HepG2 (cell line): Measurements from ENCODE around the gene SCRT2. TPM values are rescaled to one million over a fixed set of nuclear protein-coding genes. Genes with fewer than 3 reads are reported as not detected.

Experiments used
- ATAC-seq: fragments of 200-7000 bp; cut with Tn5 transposase; 3 replicates; pipeline ENCODE4 v1.9.1; 2020; ENCODE audit warnings: mild to moderate bottlenecking, moderate library complexity
- BruUV-seq: library from RNA; stranded (reverse); fragments of 400-500 nt; replicated peaks from 2 replicates; lab custom pipeline; 2021; lab: Mats Ljungman, UMichigan
- CTCF ChIA-PET: fragments of 300-600 bp; formaldehyde crosslinking; extraction: SDS; loops from one replicate; lab custom pipeline; 2021; ENCODE audit warnings: low total read pairs, inconsistent platforms, low intra/inter-chr PET ratio; lab: Yijun Ruan, JAX
- POLR2A ChIA-PET: fragments of 350-600 bp; sonication (Branson Sonifier 250); formaldehyde crosslinking; loops from one replicate; lab custom pipeline; 2020; ENCODE audit warnings: antibody characterized with exemption, inconsistent platforms; lab: Yijun Ruan, JAX
- DNase-seq: peaks from one replicate; pipeline ENCODE4 v3.0.0-alpha.2; 2015; ENCODE audit warnings: low spot score
- FAIRE-seq: peaks from 3 replicates; lab custom pipeline; 2011; peaks lifted over from hg19 to GRCh38; lab: Jason Lieb, UNC
- H2AFZ ChIP-seq: one replicate; pipeline ENCODE4 v1.6.1; 2011; ENCODE audit warnings: low read length, inconsistent platforms
- H3K27ac ChIP-seq: fragments of 300-600 bp; 3 replicates; pipeline ENCODE4 v1.8.0; 2011; ENCODE audit warnings: mixed run types, mild to moderate bottlenecking, mixed read lengths, low read length, inconsistent platforms; ENCODE audit not compliant: insufficient read depth; ENCODE audit errors: extremely low read length
- H3K27me3 ChIP-seq, 2 experiments: fragments of 200-600 bp in 1 of 2; 2 replicates in 1 of 2; 3 replicates in 1 of 2; pipeline versions ENCODE4 v1.6.0 to v1.8.0; 2011; ENCODE audit warnings: low read length in 2 of 2, mild to moderate bottlenecking in 2 of 2, moderate library complexity in 2 of 2, inconsistent platforms in 1 of 2; ENCODE audit not compliant: insufficient read depth in 2 of 2, control insufficient read depth in 1 of 2
- H3K36me3 ChIP-seq, 2 experiments: fragments of 200-600 bp in 1 of 2; replicated peaks in 1 of 2; 2 replicates in 1 of 2; 3 replicates in 1 of 2; pipeline versions ENCODE4 v1.5.1 to v1.8.0; 2011; ENCODE audit warnings: low read length in 2 of 2, inconsistent platforms in 1 of 2; ENCODE audit not compliant: insufficient read depth in 2 of 2, control insufficient read depth in 1 of 2
- H3K4me1 ChIP-seq: 2 replicates; pipeline ENCODE4 v1.5.1; 2012; ENCODE audit warnings: low read length, inconsistent platforms; ENCODE audit not compliant: insufficient read depth
- H3K4me2 ChIP-seq: 2 replicates; pipeline ENCODE4 v1.6.0; 2011; ENCODE audit warnings: low read depth, low read length, inconsistent platforms
- H3K4me3 ChIP-seq, 3 experiments: fragments of 200-600 bp in 1 of 3; sonication (generic), shearing (Covaris generic) in 1 of 3; replicated peaks in 1 of 3; 2 replicates each; pipeline ENCODE4 v1.5.1; 2011 to 2016; ENCODE audit warnings: low read length in 3 of 3, inconsistent platforms in 2 of 3, low read depth in 2 of 3, mild to moderate bottlenecking in 2 of 3, control low read depth in 1 of 3, mixed read lengths in 1 of 3; ENCODE audit not compliant: insufficient read depth in 1 of 3
- H3K79me2 ChIP-seq: one replicate; pipeline ENCODE4 v1.6.1; 2011; ENCODE audit warnings: low read length, inconsistent platforms; ENCODE audit not compliant: insufficient read depth
- H3K9ac ChIP-seq: 2 replicates; pipeline ENCODE4 v1.6.0; 2011; ENCODE audit warnings: mild to moderate bottlenecking, low read depth, low read length, inconsistent platforms; ENCODE audit not compliant: insufficient read depth
- H3K9me3 ChIP-seq: 2 replicates; pipeline ENCODE4 v1.5.1; 2012; ENCODE audit warnings: mild to moderate bottlenecking, low read length
- H4K20me1 ChIP-seq: 2 replicates; pipeline ENCODE4 v1.6.0; 2011; ENCODE audit warnings: inconsistent platforms, mild to moderate bottlenecking, low read length, moderate library complexity; ENCODE audit not compliant: insufficient read depth
- DZIP1 ChIP-seq: sonication (generic); formaldehyde crosslinking; IDR thresholded peaks from 2 replicates; pipeline ENCODE4 v1.5.0; 2020; ENCODE audit warnings: mild to moderate bottlenecking, missing genetic modification reagents
- MAFF ChIP-seq: IDR thresholded peaks from 2 replicates; pipeline ENCODE4 v1.6.1; 2011; ENCODE audit warnings: low read depth, low read length, improper control_type of control experiment
- MAFK ChIP-seq, 2 experiments: IDR thresholded peaks in 1 of 2; conservative IDR thresholded peaks in 1 of 2; 2 replicates each; pipeline ENCODE4 v1.6.1; 2011; ENCODE audit warnings: improper control_type of control experiment in 2 of 2, low read length in 2 of 2
- NAIF1 ChIP-seq: sonication (generic); formaldehyde crosslinking; IDR thresholded peaks from 2 replicates; pipeline ENCODE4 v1.5.0; 2020; ENCODE audit warnings: mild to moderate bottlenecking, missing genetic modification reagents, borderline replicate concordance
- RFXAP ChIP-seq: sonication (generic); formaldehyde crosslinking; IDR thresholded peaks from 2 replicates; pipeline ENCODE4 v1.4.0; 2020; ENCODE audit warnings: missing genetic modification reagents, borderline replicate concordance
- SIN3A ChIP-seq: IDR thresholded peaks from 2 replicates; pipeline ENCODE4 v1.6.1; 2011; ENCODE audit warnings: low read depth, mild to moderate bottlenecking, control low read depth, low read length, borderline replicate concordance
- SP4 ChIP-seq: sonication (generic); formaldehyde crosslinking; IDR thresholded peaks from 2 replicates; pipeline ENCODE4 v1.8.1; 2023; ENCODE audit warnings: mild to moderate bottlenecking, missing genetic modification reagents
- ZBTB38 ChIP-seq: sonication (generic); formaldehyde crosslinking; IDR thresholded peaks from 2 replicates; pipeline ENCODE4 v1.5.1; 2020; ENCODE audit warnings: mild to moderate bottlenecking, missing genetic modification reagents
- ZBTB49 ChIP-seq: sonication (generic); formaldehyde crosslinking; IDR thresholded peaks from 2 replicates; pipeline ENCODE4 v1.4.0; 2020; ENCODE audit warnings: missing genetic modification reagents, borderline replicate concordance
- WGBS: methylation state at CpG from one replicate; pipeline ENCODE4 v1.1.6; 2017; ENCODE audit warnings: low lambda C conversion rate; 5-methylcytosine and 5-hydroxymethylcytosine counted together
- in situ Hi-C: cut with HindIII; loops from 2 replicates; pipeline ENCODE4 v1.10.0; 2017; ENCODE audit warnings: low pct_unique_long_range_greater_than_20kb; ENCODE audit not compliant: extremely low pct_ligation_motif_present
- intact Hi-C: fragments of 100-400 bp; cut with micrococcal nuclease; formaldehyde crosslinking; loops from one replicate; pipeline ENCODE4 v1.10.0; 2022; ENCODE audit not compliant: unreplicated experiment
- polyA plus RNA-seq, 8 experiments: library from polyadenylated mRNA; depleted of rRNA in 3 of 8; stranded (reverse) in 7 of 8; unstranded in 1 of 8; fragments of >200 nt; fragmentation: Illumina TruSeq in 4 of 8; extraction: Trizol in 4 of 8; gene quantifications; 2 replicates each; pipeline versions ENCODE4 v1.2.1 to v1.2.3, GENCODE V29; 2011 to 2016; ENCODE audit warnings: low read depth in 4 of 8, missing spikeins in 1 of 8, mixed read lengths in 1 of 8; ENCODE audit not compliant: insufficient read depth in 1 of 8
- total RNA-seq, 5 experiments: library from RNA; depleted of rRNA; stranded (reverse); fragments of >200 nt; fragmentation: Illumina TruSeq; extraction: Trizol; gene quantifications; 2 replicates each; pipeline ENCODE4 v1.2.3, GENCODE V29; 2016; ENCODE audit warnings: low read depth in 1 of 5

SCRT2 gene
- total and polyA plus RNA-seq, 2 of the 13 experiments (the other 11 are each of a cell fraction or from before 2014, with no cell fraction given), result not detected

- intact Hi-C loops, result no loop called here
- Histone ChIP-seq H3K4me3 (no peak overlapping the region), H3K9ac (no peak overlapping the region), H3K79me2 (no peaks in the 10 kb centered on the region), H3K9me3 (no peaks in the 10 kb centered on the region), H3K27me3 (peaks cover 1 to 9% of the 10 kb centered on the region in 2 experiments; a peak in 3 of 5 replicates), H3K36me3 (no peaks in the 10 kb centered on the region)
- 2% methylated on average over 2 of the region's 2 CpGs for WGBS
- ATAC-seq (no peak), DNase-seq (no peak)
- ChIA-PET POLR2A (no interaction called here), CTCF (no interaction called here)
- BruUV-seq, result no TSS peak
- TF ChIP-seq MAFF (peak; percentile 89), SP4 (CRISPR knock-in tag) (no peak), MAFK (conservative IDR thresholded peaks at IDR 0.05 in 1 of 2, IDR thresholded peaks at IDR 0.05 in 1 of 2; ENCODE audit: low read length in 2 of 2) (peak; percentile 90), SIN3A (no peak)
- TF ChIP-seq, all 625 proteins: peak for 2
- in situ Hi-C loops, result no loop called here
- H3K4me1 ChIP-seq, result no peaks in the 10 kb centered on the region
- H2AFZ ChIP-seq, result no peak overlapping the region
- no peak overlapping the region for H3K27ac ChIP-seq
- peak; percentile 23 for FAIRE-seq
- H3K4me2 ChIP-seq, result no peak overlapping the region
- no peaks in the 10 kb centered on the region; the same call in 1 of the 2 replicates for H4K20me1 ChIP-seq
Observed at GRCh38 chr20:714453-714852, 38.9 kb upstream of the SCRT2 start.

GRCh38 chr20:711576-711975 lies 36.0 kb upstream of the SCRT2 start:
- DNase-seq (no peak), ATAC-seq (peak; percentile 27; the same call in 2 of the 3 replicates), FAIRE-seq (no peak)
- Histone ChIP-seq H3K4me1 (no peaks in the 10 kb centered on the region), H3K9ac (no peak overlapping the region), H4K20me1 (no peaks in the 10 kb centered on the region), H3K4me2 (no peak overlapping the region), H3K4me3 (no peak overlapping the region), H3K27ac (no peak overlapping the region), H2AFZ (no peak overlapping the region), H3K27me3 (peaks cover 1 to 10% of the 10 kb centered on the region in 2 experiments; a peak in 2 of 5 replicates), H3K9me3 (peaks cover 8% of the 10 kb centered on the region), H3K79me2 (no peaks in the 10 kb centered on the region), H3K36me3 (no peaks in the 10 kb centered on the region)
- BruUV-seq, result no TSS peak
- 0% methylated on average over 2 of the region's 2 CpGs for WGBS
- ChIA-PET POLR2A (no interaction called here), CTCF (no interaction called here)
- intact Hi-C loops (no loop called here), in situ Hi-C loops (no loop called here)
- TF ChIP-seq RFXAP (CRISPR knock-in tag), result no peak
- no peak for TF ChIP-seq DZIP1 (CRISPR knock-in tag)
- no peak for TF ChIP-seq ZBTB49
- TF ChIP-seq ZBTB38, result no peak
- no peak for TF ChIP-seq NAIF1
